Mesenteric fat pad (tissue), 1 donor: ENCODE results near the gene ENTPD2. TPM values are rescaled to one million over a fixed set of nuclear protein-coding genes. Genes with fewer than 3 reads are reported as not detected.

ENCODE experiments used
- DNase-seq: peaks from one replicate; pipeline ENCODE4 v3.0.0-alpha.2; 2020; ENCODE audit warnings: low spot score
- total RNA-seq: library from RNA; stranded (reverse); fragmentation: NEBNext Ultra II Directional; extraction: Animal tissue kit (Norgen Biotek cat#: 25700); gene quantifications from one replicate; pipeline ENCODE4 v1.2.1, GENCODE V29; 2021
- donor health status: DM: yes; HTN: yes; CAD: no.

The ENTPD2 gene
- total RNA-seq, 1 donor from 2014 or later = not detected

DNA sequence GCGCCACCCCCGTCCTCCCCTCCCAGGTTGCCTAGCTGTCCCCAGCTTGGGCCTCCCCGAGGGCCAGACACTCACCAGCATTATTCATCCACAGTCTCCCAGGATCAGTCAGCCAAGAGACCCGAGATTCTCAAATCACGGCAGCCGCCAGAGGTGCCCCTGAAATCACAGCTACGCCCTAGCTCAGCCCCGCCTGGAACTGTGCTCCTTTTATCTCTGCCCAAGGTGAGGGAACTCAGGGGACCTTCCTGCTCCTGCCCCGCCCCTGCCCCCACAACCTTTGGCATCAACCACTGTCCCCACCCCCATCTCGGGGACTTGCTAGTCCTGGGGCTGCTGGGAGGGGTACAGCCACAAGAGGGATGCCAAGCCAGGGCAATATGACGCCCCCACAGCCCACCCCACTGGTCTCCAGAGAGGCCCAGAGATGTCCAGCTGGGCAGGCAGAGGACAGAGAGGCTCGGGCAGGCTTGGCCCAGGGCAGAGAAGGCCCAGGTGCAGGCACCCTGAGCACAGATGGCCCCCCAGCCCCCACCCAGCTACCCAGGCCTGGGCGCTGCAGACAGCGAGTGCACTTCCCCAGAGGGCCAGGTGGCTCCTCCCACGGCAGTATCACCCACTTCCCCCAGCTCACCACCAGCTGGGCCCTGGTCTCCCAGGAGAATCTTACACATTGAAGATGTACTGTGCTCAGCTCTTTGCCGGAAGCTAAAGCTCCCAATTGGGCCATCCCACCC lies 21.8 kb downstream of the ENTPD2 start, which contains the start of gene FUT7:
TSS of gene FUT7 (minus strand) at position 185 of the 737 bp plus-strand sequence. CDS start at position 88, 97 bp downstream.
- DNase-seq = no peak

DNA sequence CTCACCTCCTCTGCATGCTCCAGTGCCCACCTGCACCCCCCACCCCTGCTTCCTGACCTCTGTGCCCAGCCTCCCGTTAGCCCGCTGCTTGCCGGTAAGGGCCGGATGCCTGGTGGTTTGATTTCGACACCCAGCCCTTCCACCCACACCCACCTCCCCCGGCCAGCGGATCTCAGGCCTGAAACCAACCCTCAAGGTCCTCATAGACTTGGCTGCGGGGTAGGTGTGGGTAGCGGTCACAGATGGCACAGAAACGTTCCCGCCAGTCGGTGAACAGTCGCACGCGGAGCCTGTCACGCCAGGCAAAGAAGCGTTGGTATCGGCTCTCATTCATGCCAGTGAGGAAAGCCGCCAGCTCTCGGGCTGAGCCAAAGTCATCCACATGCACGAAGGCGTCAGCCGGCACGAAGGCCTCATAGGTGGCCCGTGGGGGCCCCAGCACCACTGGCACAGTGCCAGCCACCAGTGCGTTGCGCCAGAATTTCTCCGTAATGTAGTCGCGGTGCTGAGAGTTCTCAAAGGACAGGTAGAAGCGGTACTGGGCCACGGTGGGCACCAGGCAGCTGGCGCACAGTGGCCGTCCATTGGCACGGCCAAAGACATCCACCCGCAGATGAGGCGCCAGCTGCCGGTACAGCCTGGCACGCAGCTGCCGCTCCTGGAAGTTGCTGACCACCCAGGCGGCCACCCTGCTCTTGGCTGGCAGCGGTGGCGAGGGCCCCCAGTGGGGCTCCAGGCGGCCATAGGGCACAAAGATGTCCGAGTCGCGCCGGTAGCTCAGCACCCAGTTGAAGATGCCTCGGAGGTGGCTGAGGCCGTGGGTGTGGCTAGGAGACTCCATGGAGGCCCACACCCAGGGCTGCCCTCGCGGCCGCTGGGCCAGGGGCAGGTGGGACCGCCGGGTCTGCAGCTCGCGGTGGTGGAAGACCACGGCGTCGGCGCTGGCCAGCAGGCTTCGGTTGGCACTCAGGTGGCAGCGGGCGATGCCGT lies 23.0 kb downstream of the ENTPD2 start:
- no peak for DNase-seq

GRCh38 chr9:137030006-137030405 lies 23.9 kb downstream of the ENTPD2 start:
- DNase-seq = no peak

DNA sequence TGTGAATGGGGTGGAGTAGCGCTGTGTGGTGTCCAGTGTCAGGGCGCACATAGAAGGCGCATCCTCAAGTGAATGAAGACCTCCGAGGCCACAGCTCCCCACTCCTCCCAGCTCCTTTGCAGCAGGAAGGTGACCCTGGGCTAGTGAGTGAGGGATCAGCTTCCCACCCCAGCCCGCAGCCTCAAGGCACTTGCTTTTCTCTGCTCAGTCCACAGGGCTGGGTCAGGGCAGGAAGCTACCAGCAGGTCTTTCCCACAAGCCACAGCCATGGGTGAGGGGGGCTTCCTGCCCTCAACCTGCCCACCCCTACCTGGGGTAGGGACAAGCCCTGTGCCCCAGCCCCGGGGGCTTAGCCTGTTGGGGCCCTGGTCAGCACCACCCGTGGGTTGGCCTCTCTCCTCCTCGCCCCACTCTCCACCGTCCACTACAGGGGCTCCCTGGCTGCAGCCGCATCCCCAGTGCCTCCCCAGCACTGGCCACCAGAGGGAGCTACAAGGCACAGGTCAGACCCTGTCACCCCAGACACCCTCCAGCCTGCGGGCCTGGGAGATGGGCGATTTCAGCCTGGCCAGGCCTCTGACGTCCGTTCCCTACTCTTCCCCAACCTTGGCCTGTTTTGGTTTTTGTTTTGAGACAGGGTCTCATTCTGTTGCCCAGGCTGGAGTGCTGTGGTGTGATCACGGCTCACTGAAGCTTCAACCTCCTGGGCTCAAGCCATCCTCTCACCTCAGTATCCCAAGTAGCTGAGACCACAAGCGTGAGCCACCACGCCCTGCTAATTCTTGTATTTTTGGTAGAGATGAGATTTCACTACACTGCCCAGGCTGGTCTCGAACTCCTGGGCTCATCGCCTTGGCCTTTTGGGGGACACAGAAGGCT lies 24.6 kb downstream of the ENTPD2 start:
- no peak for DNase-seq

GRCh38 chr9:137028263-137029057 lies 25.4 kb downstream of the ENTPD2 start:
- DNase-seq = no peak

DNA sequence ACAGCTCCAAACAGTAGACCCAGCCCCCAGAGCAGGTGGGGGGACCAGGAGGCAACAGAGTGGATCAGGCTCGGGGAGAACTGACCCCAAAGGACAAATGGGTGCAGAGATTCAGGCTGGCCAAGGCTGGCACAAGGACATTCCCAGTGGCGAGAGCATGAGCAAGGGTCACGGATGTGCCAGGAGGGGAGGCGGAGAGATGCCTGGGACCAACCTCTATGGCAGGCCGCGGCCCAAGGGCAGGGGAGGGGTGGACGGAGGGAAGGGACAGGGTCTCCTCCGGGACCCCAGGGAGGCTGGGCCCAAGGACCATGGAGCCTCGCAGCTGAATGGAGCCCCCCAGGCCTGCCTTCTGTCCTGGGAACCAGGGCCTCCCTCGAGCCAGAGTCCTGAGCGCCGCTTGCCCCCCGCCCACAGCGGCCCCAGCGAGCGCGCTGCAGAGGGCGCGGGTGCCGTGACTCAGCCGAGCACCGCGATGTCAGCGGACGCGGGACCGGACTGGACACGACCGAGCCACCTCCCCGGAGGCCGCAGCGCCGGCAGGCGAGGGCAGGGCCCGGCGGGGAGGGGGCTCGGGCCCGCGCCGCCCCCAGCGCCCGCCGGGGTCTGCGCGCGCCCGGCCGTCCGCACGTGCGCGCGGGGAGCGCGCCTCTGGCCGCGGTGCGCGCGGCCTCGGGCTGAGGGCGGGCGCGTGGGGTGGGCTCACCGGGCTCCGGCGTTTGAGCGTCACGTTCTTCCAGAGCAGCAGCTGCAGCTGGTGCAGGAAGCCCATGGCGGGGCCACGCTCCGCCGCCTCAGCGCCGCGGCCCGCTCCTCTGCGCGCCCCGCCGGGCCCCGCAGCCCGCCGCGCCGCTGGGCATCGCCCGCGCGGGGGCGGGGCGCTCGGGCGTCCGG lies 26.2 kb downstream of the ENTPD2 start, which contains the start of gene ABCA2:
TSS of gene ABCA2 (minus strand) at position 869 of the 894 bp plus-strand sequence. CDS start at position 772, 97 bp downstream.
- DNase-seq = no peak

- DNase-seq = no peak
These were observed 27.0 kb downstream of the ENTPD2 start for GRCh38 chr9:137026828-137027227.

DNA sequence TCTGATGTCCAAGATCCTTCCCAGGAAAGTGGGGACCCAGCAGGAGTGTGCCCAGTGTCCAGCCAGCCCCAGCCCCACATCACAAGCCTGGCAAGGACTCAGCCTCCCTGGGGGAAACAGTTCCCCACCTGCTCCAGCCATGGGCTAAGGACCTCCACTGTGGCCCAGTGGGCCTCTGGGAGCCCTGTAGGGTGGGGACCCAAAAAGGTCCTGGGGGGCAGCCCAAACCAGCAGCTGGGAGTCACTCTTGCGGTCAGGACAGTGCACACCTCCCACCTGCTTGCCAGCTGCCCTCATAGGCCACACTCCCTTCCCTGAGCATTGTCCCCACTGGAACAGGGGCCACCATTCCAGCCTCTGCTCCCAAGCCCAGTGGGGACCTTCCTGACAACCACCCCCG lies 27.5 kb downstream of the ENTPD2 start:
- no peak for DNase-seq

DNA sequence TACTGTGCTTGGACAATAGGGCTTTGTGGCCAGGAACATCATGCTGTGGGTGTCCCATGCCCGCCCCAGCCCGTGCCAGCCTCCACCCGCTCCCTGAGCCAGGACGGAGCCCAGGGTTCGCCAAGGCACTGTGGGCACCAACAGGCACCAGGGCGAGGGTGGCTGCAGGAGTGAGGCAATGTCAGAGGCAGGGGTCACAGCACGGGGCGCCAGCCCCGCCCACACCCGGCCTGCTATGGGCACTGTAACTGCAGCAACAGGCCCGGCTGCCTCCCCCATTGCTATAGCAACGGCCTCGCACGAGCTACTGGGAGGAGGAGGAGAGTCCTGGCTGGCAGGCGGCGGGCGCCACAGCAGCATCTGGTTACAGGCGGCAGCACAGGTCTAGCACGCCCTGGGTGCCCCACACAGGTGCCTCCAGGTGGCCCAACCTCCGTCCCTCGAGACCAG lies 28.3 kb downstream of the ENTPD2 start:
- DNase-seq = no peak

- DNase-seq = no peak
These were observed 30.3 kb downstream of the ENTPD2 start for GRCh38 chr9:137023583-137023991.

DNA sequence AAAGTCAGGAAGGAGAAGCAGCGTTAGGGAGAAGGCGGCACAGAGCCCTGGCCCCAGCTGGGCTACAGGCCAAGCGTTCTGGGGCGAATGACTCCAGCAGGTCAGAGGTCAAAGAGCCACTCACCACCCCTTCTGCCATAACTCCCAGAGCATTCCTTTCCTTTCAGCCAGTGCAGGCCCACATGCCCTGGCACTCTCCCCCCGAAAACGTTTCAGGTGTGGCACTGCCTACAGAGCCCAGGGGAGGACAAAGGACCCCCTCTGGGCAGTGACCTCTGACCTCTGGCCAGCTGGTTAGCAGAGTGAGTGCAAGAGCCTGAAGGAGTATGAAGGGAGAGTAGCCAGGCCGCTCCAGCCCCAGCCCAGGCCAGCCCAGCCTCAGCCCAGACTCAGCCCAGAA lies 30.7 kb downstream of the ENTPD2 start:
- DNase-seq = no peak

DNA sequence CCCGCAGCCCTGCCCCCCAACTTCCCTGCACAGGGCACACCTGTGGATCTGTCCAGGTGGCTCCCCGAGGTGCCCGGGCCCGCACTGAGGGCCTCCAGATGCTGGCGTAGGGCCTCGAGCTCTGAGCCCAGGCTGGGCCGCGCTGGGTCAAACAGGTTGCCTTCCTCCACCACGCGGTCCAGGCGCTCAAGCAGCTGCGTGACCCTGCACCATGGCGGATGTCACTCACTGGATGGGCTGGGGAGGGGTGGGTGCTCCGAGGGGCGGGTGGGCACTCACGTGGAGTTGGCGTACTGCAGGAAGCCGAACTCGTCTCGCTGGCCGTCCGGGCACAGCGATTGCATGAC lies 31.2 kb downstream of the ENTPD2 start:
- no peak for DNase-seq

DNA sequence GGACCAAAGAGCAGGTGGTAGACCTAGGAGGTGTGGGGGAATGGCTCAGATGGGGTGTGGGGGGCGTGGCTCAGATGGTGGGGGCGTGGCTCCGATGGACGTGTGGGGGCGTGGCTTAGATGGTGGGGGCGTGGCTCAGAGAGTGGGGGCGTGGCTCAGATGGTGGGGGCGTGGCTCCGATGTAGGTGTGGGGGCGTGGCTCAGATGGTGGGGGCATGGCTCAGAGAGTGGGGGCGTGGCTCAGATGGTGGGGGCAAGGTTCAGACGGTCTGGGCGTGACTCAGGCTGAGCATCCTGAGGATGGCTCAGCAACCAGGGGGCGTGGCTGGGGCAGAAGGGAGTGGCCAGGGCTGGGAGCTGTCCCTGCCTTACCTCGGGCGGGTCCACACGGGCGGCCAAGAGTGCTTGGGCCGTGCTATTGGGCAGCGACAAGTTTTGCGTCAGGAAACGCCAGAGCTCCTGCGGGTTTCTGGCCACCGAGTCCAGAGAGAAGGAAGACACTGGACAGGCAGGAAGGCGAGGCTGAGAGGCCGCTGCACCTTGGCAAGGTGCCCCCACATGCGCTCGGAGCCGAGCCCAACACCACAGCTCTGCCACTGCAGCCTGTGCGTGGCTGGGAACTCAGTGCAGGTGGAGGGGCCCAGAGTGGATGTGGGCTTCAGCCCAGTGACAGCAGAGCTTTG lies 31.7 kb downstream of the ENTPD2 start:
- DNase-seq = no peak

- DNase-seq = no peak
These were observed 32.3 kb downstream of the ENTPD2 start for GRCh38 chr9:137021568-137021978.

DNA sequence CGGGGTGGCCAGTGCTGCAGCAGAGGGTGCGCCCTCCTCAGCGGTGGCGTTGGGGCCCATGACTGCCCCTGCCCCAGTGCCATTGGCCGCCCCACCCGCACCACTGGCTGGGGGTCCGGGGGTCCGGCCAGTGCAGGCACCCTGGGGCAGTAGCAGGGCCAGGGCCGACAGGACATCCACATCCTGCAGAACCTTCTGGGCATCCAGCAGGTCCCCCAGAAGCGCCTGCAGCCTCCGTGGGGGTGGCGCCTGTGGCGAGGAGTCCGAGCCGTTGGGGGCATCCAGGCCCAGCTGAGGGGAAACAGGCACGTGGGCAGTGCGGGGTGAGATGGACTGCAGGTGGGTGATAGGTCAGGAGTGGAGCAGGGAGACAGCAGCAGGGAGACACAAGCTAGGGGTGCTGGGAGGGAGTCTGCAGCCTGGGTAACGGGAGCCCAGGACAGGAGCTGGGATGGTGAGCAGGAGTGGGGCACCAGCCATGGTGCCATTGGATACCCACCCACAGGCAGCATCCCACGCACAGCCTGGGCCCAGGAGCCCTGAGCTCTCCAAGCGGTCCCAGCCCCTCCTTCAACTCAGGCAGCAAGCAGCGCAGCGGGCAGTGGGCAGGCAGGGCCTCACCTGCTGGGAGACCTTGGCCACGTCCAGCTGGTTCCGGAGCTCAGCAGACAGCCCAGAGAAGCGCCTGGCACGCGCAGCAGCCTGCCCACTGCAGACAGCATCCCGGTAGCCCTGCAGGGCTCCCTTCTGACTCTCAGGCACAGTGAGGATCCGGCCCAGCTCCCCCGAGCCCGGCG lies 32.9 kb downstream of the ENTPD2 start:
- DNase-seq = no peak

GRCh38 chr9:137019891-137020683 lies 33.8 kb downstream of the ENTPD2 start:
- DNase-seq = no peak
